Psoas muscle (tissue), 8 donors: ENCODE data around the gene IL17REL. TPM values are rescaled to one million over a fixed set of nuclear protein-coding genes. Genes with fewer than 3 reads are reported as not detected.

Experiments
- ATAC-seq, 4 donors: fragments of 200-7000 bp; cut with Tn5 transposase; one replicate each; pipeline ENCODE4 v1.9.1; 2020; ENCODE audit warnings: moderate library complexity in 3 of 4, mild to moderate bottlenecking in 2 of 4
- DNase-seq, 2 donors: peaks; one replicate each; pipeline ENCODE4 v3.0.0-alpha.2; 2020
- H3K27ac ChIP-seq: fragments of 200-600 bp; one replicate; pipeline ENCODE4 v1.8.0; 2022
- H3K27me3 ChIP-seq, 3 donors: fragments of 200-600 bp in 1 of 3; one replicate each; pipeline versions ENCODE4 v1.6.1 to v1.8.0; 2013 to 2022; ENCODE audit warnings: low read length in 2 of 3, mild to moderate bottlenecking in 2 of 3, moderate library complexity in 1 of 3; ENCODE audit not compliant: insufficient read depth in 3 of 3
- H3K36me3 ChIP-seq, 2 donors: fragments of 200-600 bp in 1 of 2; one replicate each; pipeline versions ENCODE4 v1.6.1 to v1.8.0; 2013 to 2022; ENCODE audit warnings: low read depth in 1 of 2, mild to moderate bottlenecking in 1 of 2, moderate library complexity in 1 of 2; ENCODE audit not compliant: insufficient read depth in 1 of 2
- H3K4me1 ChIP-seq: fragments of 200-600 bp; one replicate; pipeline ENCODE4 v1.8.0; 2022
- H3K4me3 ChIP-seq: fragments of 200-600 bp; one replicate; pipeline ENCODE4 v1.8.0; 2022; ENCODE audit warnings: mild to moderate bottlenecking
- H3K9me3 ChIP-seq: fragments of 200-600 bp; one replicate; pipeline ENCODE4 v1.8.0; 2022
- CTCF ChIP-seq: fragments of 200-600 bp; IDR thresholded peaks from one replicate; pipeline ENCODE4 v1.8.0; 2022; ENCODE audit warnings: antibody characterized with exemption
- WGBS, 3 donors: extraction: QIAGEN DNeasy Blood & Tissue Kit; methylation state at CpG; one replicate each; pipeline versions ENCODE4 v1.1.6 to v1.1.7; 2013; 5-methylcytosine and 5-hydroxymethylcytosine counted together
- intact Hi-C, 2 donors: fragments of 100-400 bp; cut with DNase I; formaldehyde crosslinking; loops; one replicate each; pipeline versions ENCODE4 v1.11.0 to v1.14.2; 2022
- polyA plus RNA-seq, 3 donors: library from polyadenylated mRNA; stranded (reverse); fragments of 200-250 nt; gene quantifications; one replicate each; pipeline ENCODE4 v1.2.3, GENCODE V29; 2013
- total RNA-seq, 4 donors: library from RNA; stranded (reverse); fragmentation: NEBNext Ultra II Directional in 2 of 4; extraction: Animal tissue kit (Norgen Biotek cat#: 25700) in 2 of 4; gene quantifications; one replicate each; pipeline versions ENCODE4 v1.2.1 to v1.2.4, GENCODE V29; 2021 to 2023
- donor health status: healthy with polysubstance abuse.
- donor health status: DM: no; HTN: no; CAD: no; lungs with moderate emphysema.
- donor health status: Bipolar disorder and iron deficiency.
- donor health status: healthy.
- donor health status: DM: yes; HTN: yes; CAD: no.
- donor health status: DM: no; HTN: no; CAD: no.
- donor health status: DM: no; HTN: no; CAD: no.
- donor health status: DM: yes; HTN: yes; CAD: no.

Gene IL17REL
- total and polyA plus RNA-seq, 7 donors, result not detected

- WGBS, 3 donors, result 88 to 90% (median 88%) methylated on average over 16 of the region's 16 CpGs
- Histone ChIP-seq H3K36me3 (no peaks in the 10 kb centered on the region), H3K4me1 (no peaks in the 10 kb centered on the region), H3K4me3 (no peak overlapping the region), H3K27me3 (peaks cover 0 to 46% (median 30%) of the 10 kb centered on the region in 3 donors), H3K9me3 (no peaks in the 10 kb centered on the region), H3K27ac (no peak overlapping the region)
- DNase-seq (no peak), ATAC-seq (no peak)
- intact Hi-C loops, result no loop called here
- TF ChIP-seq CTCF, result no peak
These were observed 3.3 kb downstream of the IL17REL start for GRCh38 chr22:50009251-50009650.

- no peak overlapping the region for H3K27ac ChIP-seq
- WGBS, 3 donors, result 64 to 67% (median 65%) methylated on average over 23 to 24 of the region's 24 CpGs
- no peak for DNase-seq
- TF ChIP-seq CTCF, result no peak
- ATAC-seq, result no peak
- peaks cover 0 to 38% (median 24%) of the 10 kb centered on the region in 3 donors for H3K27me3 ChIP-seq
- H3K4me3 ChIP-seq, result no peak overlapping the region
- no peaks in the 10 kb centered on the region for H3K9me3 ChIP-seq
- H3K4me1 ChIP-seq, result no peaks in the 10 kb centered on the region
- intact Hi-C loops, result no loop called here
- H3K36me3 ChIP-seq, result no peaks in the 10 kb centered on the region
These were observed 4.2 kb downstream of the IL17REL start for GRCh38 chr22:50008151-50009040.

GRCh38 chr22:50007057-50007511 is 5.5 kb downstream of the IL17REL start:
- no peaks in the 10 kb centered on the region for H3K36me3 ChIP-seq
- 87 to 96% (median 88%) methylated on average over 3 of the region's 3 CpGs for WGBS, 3 donors
- H3K4me3 ChIP-seq, result no peak overlapping the region
- no peak for TF ChIP-seq CTCF
- intact Hi-C loops, result no loop called here
- ATAC-seq (no peak), DNase-seq (no peak)
- no peaks in the 10 kb centered on the region for H3K4me1 ChIP-seq
- H3K9me3 ChIP-seq, result no peaks in the 10 kb centered on the region
- H3K27ac ChIP-seq, result no peak overlapping the region
- H3K27me3 ChIP-seq, result peaks cover 0 to 27% (median 17%) of the 10 kb centered on the region in 3 donors

- Histone ChIP-seq H3K27ac (no peak overlapping the region), H3K9me3 (no peaks in the 10 kb centered on the region), H3K27me3 (peaks cover 0 to 8% (median 3%) of the 10 kb centered on the region in 3 donors), H3K36me3 (no peaks in the 10 kb centered on the region), H3K4me1 (no peaks in the 10 kb centered on the region), H3K4me3 (no peak overlapping the region)
- ATAC-seq (no peak), DNase-seq (no peak)
- intact Hi-C loops, result no loop called here
- WGBS, 3 donors, result 74 to 76% (median 75%) methylated on average over 4 of the region's 4 CpGs
- TF ChIP-seq CTCF, result no peak
These were observed 7.6 kb downstream of the IL17REL start for GRCh38 chr22:50004918-50005317.
